HepG2 (cell line): ENCODE measurements around the gene SLC17A5. TPM values are rescaled to one million over a fixed set of nuclear protein-coding genes. Genes with fewer than 3 reads are reported as not detected.
A peak's percentile ranks its signal among the peaks of the same experiment; 100 is the strongest.

Source experiments
- AHR ChIP-seq: IDR thresholded peaks from 2 replicates; pipeline ENCODE4 v1.6.1; 2018; ENCODE audit warnings: missing genetic modification reagents, missing compliant biosample characterization
- GATAD2A ChIP-seq: IDR thresholded peaks from 2 replicates; pipeline ENCODE4 v1.6.1; 2016
- HNRNPL ChIP-seq: fragments of 200-400 bp; formaldehyde crosslinking; IDR thresholded peaks from 2 replicates; pipeline ENCODE4 v1.6.1; 2017; ENCODE audit warnings: mild to moderate bottlenecking, low read depth, low read length
- KMT2B ChIP-seq: IDR thresholded peaks from 2 replicates; pipeline ENCODE4 v1.6.1; 2016; ENCODE audit warnings: missing genetic modification reagents, missing compliant biosample characterization
- MEIS1 ChIP-seq: sonication (generic); formaldehyde crosslinking; IDR thresholded peaks from 2 replicates; pipeline ENCODE4 v1.9.0; 2021; ENCODE audit warnings: mild to moderate bottlenecking, missing genetic modification reagents, moderate library complexity, borderline replicate concordance
- NR2F1 ChIP-seq, 2 experiments: fragments of 450-650 bp in 1 of 2; formaldehyde crosslinking in 1 of 2; IDR thresholded peaks; 2 replicates each; pipeline versions ENCODE4 v1.5.0 to v1.6.1; 2016 to 2020; ENCODE audit warnings: mild to moderate bottlenecking in 1 of 2, missing compliant biosample characterization in 1 of 2, missing genetic modification reagents in 1 of 2, moderate library complexity in 1 of 2
- NR2F6 ChIP-seq, 2 experiments: IDR thresholded peaks; 2 replicates each; pipeline ENCODE4 v1.6.1; 2016; ENCODE audit warnings: antibody characterized with exemption in 1 of 2, mild to moderate bottlenecking in 1 of 2
- PHF8 ChIP-seq: sonication (generic); formaldehyde crosslinking; IDR thresholded peaks from 2 replicates; pipeline ENCODE4 v1.5.0; 2020; ENCODE audit warnings: missing genetic modification reagents
- SMAD1 ChIP-seq: sonication (generic); formaldehyde crosslinking; IDR thresholded peaks from 2 replicates; pipeline ENCODE4 v1.4.0; 2020; ENCODE audit warnings: missing genetic modification reagents, low read depth, mild to moderate bottlenecking, borderline replicate concordance
- SMARCE1 ChIP-seq: fragments of 450-650 bp; IDR thresholded peaks from 2 replicates; pipeline ENCODE4 v1.6.1; 2017; ENCODE audit warnings: borderline replicate concordance
- SOX5 ChIP-seq: IDR thresholded peaks from 2 replicates; pipeline ENCODE4 v1.6.1; 2016; ENCODE audit warnings: borderline replicate concordance
- SRSF9 ChIP-seq: fragments of 200-400 bp; formaldehyde crosslinking; IDR thresholded peaks from 2 replicates; pipeline ENCODE4 v1.6.1; 2018; ENCODE audit warnings: borderline replicate concordance, mild to moderate bottlenecking, low read depth, low read length; ENCODE audit not compliant: insufficient read depth, poor library complexity, severe bottlenecking
- TBX2 ChIP-seq: sonication (generic); formaldehyde crosslinking; IDR thresholded peaks from 2 replicates; pipeline ENCODE4 v1.5.0; 2020; ENCODE audit warnings: missing genetic modification reagents, mild to moderate bottlenecking, borderline replicate concordance
- ZBTB4 ChIP-seq: sonication (generic); formaldehyde crosslinking; IDR thresholded peaks from 2 replicates; pipeline ENCODE4 v1.4.0; 2020; ENCODE audit warnings: missing genetic modification reagents, mild to moderate bottlenecking, borderline replicate concordance
- ZBTB40 ChIP-seq, 2 experiments: fragments of 450-650 bp in 1 of 2; sonication (generic) in 1 of 2; formaldehyde crosslinking in 1 of 2; IDR thresholded peaks; 2 replicates each; pipeline versions ENCODE4 v1.6.1 to v1.8.0; 2016 to 2022; ENCODE audit warnings: antibody characterized with exemption in 1 of 2, mild to moderate bottlenecking in 1 of 2, missing genetic modification reagents in 1 of 2
- ZFY ChIP-seq: sonication (generic); formaldehyde crosslinking; IDR thresholded peaks from 2 replicates; pipeline ENCODE4 v1.4.0; 2020; ENCODE audit warnings: missing genetic modification reagents
- polyA plus RNA-seq, 8 experiments: library from polyadenylated mRNA; depleted of rRNA in 3 of 8; stranded (reverse) in 7 of 8; unstranded in 1 of 8; fragments of >200 nt; fragmentation: Illumina TruSeq in 4 of 8; extraction: Trizol in 4 of 8; gene quantifications; 2 replicates each; pipeline versions ENCODE4 v1.2.1 to v1.2.3, GENCODE V29; 2011 to 2016; ENCODE audit warnings: low read depth in 4 of 8, missing spikeins in 1 of 8, mixed read lengths in 1 of 8; ENCODE audit not compliant: insufficient read depth in 1 of 8
- total RNA-seq, 5 experiments: library from RNA; depleted of rRNA; stranded (reverse); fragments of >200 nt; fragmentation: Illumina TruSeq; extraction: Trizol; gene quantifications; 2 replicates each; pipeline ENCODE4 v1.2.3, GENCODE V29; 2016; ENCODE audit warnings: low read depth in 1 of 5

Gene SLC17A5
- total and polyA plus RNA-seq, 2 of the 13 experiments (the other 11 are each of a cell fraction or from before 2014, with no cell fraction given), result 18.3 to 20.5 TPM

- TF ChIP-seq ZBTB40 (IDR thresholded peaks at IDR 0.05) (no peak), ZBTB40 (CRISPR knock-in tag; IDR thresholded peaks at IDR 0.05) (0 out of 2 replicates have a peak, but pooled peaks have one; percentile 37), SOX5 (peak; percentile 99), AHR (CRISPR knock-in tag) (no peak), NR2F1 (CRISPR knock-in tag; IDR thresholded peaks at IDR 0.05) (peak in 1 of 2 experiments; percentile 65; a peak in 2 of 4 replicates), SMARCE1 (no peak), SMAD1 (CRISPR knock-in tag) (no peak), ZBTB4 (CRISPR knock-in tag) (no peak), SRSF9 (no peak), PHF8 (CRISPR knock-in tag) (peak; percentile 54; the same call in 1 of the 2 replicates), TBX2 (peak; percentile 16; the same call in 1 of the 2 replicates), KMT2B (CRISPR knock-in tag) (no peak), MEIS1 (no peak), NR2F6 (IDR thresholded peaks at IDR 0.05) (no peak; the same call in 1 of the 2 replicates), NR2F6 (CRISPR knock-in tag; IDR thresholded peaks at IDR 0.05) (peak; percentile 44; the same call in 1 of the 2 replicates), HNRNPL (no peak), ZFY (peak; percentile 69), GATAD2A (CRISPR knock-in tag) (peak; percentile 78)
Observed at GRCh38 chr6:73580247-73581149, 73.3 kb downstream of the SLC17A5 start (continued).
